AG04449 (cell line): Measurements from ENCODE around the gene MMP23B.
"Not testable (repeated sequence)": the region's sequence is repeated elsewhere in the genome, so short reads cannot be mapped to it uniquely, and the experiment has no call there.

Experiments
- CTCF ChIA-PET: fragments of 350-600 bp; formaldehyde crosslinking; extraction: SDS; loops from one replicate; lab custom pipeline; 2021; ENCODE audit warnings: antibody characterized with exemption; lab: Yijun Ruan, JAX
- POLR2A ChIA-PET: fragments of 400-600, 350-600 bp; formaldehyde crosslinking; extraction: SDS; loops from one replicate; lab custom pipeline; 2020; ENCODE audit warnings: antibody characterized with exemption, inconsistent platforms; lab: Yijun Ruan, JAX
- DNase-seq: peaks from one replicate; pipeline ENCODE4 v3.0.0-alpha.2; 2010; ENCODE audit warnings: low read depth, low spot score
- H3K4me3 ChIP-seq: 2 replicates; pipeline ENCODE4 v1.5.1; 2011; ENCODE audit warnings: low read depth, mild to moderate bottlenecking, control low read depth, low read length
- CTCF ChIP-seq: IDR thresholded peaks from one replicate; pipeline ENCODE4 v1.5.1; 2011; ENCODE audit warnings: mild to moderate bottlenecking, moderate library complexity, low read length, control low read depth, inconsistent platforms; ENCODE audit not compliant: insufficient read depth; ENCODE audit errors: missing control alignments

The MMP23B gene

DNA sequence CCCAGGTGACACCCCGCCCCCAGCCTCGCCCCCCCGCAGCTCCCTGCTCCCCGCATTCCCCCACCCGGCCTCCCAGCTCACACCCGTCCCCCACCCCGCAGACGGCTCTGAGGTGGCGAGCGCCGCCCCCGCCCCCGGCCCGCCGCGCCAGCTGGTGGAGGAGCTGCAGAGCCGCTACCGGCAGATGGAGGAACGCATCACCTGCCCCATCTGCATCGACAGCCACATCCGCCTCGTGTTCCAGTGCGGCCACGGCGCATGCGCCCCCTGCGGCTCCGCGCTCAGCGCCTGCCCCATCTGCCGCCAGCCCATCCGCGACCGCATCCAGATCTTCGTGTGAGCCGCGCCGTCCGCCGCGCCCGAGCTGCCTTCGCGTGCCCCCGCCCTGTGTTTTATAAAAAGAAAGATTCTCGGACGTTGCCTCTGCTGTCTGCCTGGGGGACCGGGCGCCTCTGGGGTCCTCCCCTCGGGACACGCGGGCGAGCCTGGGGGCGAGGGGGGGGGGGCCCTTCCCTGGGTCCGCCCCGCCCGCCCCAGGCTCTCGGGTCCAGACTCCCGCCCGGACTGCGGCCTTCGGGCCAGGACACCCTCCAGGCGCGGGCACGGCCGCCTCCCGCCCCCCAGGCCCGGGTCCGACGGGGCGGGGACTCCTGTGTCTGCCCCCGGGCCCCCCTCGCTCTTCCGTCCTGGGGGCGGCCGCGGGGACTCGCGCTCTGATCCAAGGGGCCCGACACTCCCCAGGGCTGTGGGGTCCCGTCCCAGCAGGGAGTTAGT is 1.6 kb upstream of the MMP23B start:
- ChIA-PET POLR2A (interaction anchor here (1.2 kb wide), 1 partner anchor 15 kb away, joined by 3 read pairs; the partner anchor contains the start of gene MIB2), CTCF (no interaction called here)
- TF ChIP-seq CTCF: no peak
- no peak overlapping the region for H3K4me3 ChIP-seq
- no peak for DNase-seq

GRCh38 chr1:1630965-1631781 is 800 bp upstream of the MMP23B start:
- DNase-seq: no peak

DNA sequence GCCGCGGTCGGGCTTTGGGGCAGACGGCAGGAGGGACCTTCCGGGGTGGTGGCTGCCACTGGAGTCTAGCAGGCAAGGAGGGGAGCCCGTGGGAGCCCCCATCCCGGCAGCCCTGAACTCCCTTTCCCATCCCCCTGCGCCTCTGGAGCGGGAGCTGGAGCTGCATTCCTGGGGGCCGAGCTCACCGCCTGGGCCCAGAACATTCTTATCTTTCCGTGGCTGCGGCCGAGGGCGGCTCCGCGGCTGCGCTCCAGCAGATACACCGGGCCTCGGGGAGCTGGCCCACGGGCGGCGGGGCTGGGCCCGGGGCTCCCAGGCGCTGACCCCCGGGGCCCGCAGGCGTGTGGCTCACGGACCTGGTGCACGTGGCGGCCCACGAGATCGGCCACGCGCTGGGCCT is 1.4 kb downstream of the MMP23B start:
- POLR2A ChIA-PET, DNase-seq, H3K4me3 ChIP-seq, CTCF ChIA-PET: not testable (repeated sequence)

More at GRCh38 chr1:1630965-1631781, 800 bp upstream of the MMP23B start:
- ChIA-PET POLR2A (interaction anchor here (1.2 kb wide), 1 partner anchor 15 kb away, joined by 3 read pairs; the partner anchor contains the start of gene MIB2), CTCF (no interaction called here)
- no peak for TF ChIP-seq CTCF
- H3K4me3 ChIP-seq: no peak overlapping the region

DNA sequence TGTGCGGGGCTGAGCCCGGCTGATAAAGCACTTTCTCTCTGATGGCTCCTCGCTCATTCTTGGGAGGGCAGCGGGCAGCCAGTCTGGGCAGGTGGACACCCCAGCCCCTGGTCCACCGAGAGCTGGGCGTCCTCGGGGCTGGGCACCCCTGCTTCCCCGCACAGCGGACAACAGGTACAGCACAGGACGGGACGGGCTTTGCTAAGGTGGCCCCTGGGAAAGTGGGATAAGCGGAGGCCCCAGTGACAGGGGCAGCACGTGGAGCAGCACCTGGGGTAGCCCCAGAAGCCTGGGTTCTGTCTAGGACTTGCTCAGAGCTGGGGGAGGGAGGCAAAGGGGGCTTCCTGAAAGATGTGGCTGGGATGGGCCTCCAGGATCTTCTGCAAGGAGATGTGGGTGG is 2.6 kb downstream of the MMP23B start:
- POLR2A ChIA-PET, DNase-seq, H3K4me3 ChIP-seq, CTCF ChIA-PET: not testable (repeated sequence)

DNA sequence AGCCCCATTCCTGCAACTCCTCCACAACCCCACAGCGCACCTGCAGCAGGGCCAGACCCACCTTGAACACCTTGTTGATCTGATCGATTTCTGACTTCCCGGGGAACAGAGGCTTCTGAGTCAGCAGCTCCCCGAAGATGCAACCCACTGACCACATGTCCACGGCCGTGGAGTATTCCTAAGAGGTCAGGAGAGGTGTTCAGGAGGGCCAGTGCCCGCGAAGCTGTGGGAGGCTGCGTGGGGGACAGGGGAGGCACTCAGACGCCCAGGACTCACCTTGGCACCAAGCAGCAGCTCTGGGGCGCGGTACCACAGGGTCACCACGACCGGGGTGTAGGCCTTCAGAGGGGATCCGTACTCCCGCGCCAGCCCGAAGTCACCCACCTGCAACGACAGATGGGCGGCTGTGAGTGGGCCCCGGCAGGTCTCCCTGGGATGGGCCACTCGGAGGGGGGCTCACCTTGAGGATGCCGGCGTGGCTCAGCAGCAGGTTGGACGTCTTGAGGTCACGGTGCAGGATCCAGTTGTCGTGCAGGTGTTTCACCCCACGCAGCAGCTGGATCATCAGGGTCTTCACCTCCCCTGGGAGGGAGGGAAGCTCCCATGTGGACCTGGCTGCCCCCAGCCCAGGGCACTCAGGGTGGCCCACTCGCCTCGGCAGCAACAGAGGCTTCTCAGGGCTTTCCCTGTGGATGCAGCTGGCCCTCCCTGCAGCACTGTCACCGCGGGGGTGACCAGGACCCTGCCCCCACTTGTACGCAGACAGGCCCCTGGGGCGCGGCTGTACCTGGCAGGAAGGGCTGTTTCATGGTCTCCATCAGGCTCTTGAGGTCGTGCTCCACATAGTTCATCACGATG is 4.9 kb downstream of the MMP23B start:
- CTCF ChIA-PET: not testable (repeated sequence)

DNA sequence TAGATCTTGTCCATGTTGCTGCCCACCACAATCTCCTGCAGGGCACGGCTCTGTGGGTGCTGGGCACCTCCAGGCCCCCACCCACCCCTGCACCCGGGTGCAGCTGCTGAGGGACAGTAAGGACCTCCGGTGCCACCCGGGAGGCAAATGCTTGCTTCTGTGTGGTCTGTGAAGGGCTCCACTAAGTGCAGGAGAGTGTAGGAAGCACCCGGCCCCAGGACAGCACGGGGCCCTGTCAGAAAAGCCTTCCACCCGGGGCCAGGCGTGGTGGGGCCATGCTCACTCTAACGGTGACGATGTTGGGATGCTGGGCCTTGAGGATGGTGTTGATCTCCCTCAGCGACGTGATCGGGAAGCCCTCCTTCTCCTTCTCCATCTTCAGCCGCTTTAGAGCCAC is 5.5 kb downstream of the MMP23B start:
- H3K4me3 ChIP-seq, DNase-seq, CTCF ChIA-PET, POLR2A ChIA-PET: not testable (repeated sequence)

More for the DNA sequence above, 4.9 kb downstream of the MMP23B start:
- DNase-seq, POLR2A ChIA-PET, H3K4me3 ChIP-seq: not testable (repeated sequence)

GRCh38 chr1:1638528-1638927 is 6.6 kb downstream of the MMP23B start:
- H3K4me3 ChIP-seq, CTCF ChIA-PET, POLR2A ChIA-PET, DNase-seq: not testable (repeated sequence)

GRCh38 chr1:1639368-1639767 is 7.4 kb downstream of the MMP23B start:
- POLR2A ChIA-PET, DNase-seq, CTCF ChIA-PET, H3K4me3 ChIP-seq: not testable (repeated sequence)

DNA sequence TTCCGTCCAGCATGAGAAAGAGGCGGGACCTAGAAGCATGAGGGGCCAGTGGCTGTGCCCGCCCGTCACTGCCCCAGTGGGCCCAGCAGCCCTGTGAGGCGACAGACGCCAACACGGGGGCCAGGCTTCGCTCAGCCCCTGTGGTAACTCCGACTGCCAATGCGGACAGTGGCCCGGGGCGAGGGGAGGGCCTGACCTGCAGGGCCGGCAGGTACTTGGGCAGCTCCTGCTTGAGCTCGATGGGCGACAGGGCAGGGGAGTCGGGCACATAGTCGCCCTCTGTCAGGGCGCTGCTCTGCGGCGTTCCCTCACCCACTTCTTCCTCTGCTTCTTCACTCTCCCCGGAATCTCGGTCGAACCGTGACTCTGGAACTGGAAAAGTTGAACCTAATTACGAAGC is 8.1 kb downstream of the MMP23B start:
- CTCF ChIA-PET: not testable (repeated sequence)

DNA sequence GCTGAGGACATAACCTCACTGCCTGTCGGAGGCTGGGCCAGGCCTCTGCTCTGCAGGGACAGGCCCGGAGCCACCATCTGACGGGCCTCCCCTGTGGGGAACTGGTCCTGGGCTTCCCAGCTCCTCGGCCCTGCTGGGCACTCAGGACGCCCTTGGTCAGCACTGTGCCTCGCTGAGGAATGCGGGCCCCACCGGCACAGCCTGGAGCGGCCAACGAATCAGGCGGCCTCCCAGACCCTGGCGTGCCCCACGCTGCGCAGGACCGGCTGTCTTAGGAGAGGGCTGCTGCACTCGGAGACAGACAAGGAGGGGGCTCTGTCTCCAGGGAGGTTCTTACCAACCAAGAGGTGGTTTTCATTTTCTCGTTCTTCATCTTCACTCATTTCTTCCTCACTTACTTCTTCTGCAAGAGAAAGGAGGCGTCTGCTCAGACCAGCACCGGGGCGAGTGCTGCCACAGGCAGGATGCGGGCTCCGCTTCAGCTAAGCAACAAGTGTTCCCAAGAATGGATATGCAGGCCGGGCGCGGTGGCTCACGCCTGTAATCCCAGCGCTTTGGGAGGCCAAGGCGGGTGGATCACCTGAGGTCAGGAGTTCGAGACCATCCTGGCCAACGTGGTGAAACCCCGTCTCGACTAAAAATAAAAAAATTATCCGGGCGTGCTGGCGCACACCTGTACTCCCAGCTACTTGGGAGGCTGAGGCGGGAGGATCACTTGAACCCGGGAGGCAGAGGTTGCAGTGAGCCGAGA is 8.9 kb downstream of the MMP23B start:
- H3K4me3 ChIP-seq, POLR2A ChIA-PET, CTCF ChIA-PET, DNase-seq: not testable (repeated sequence)

More for the DNA sequence above, 8.1 kb downstream of the MMP23B start:
- H3K4me3 ChIP-seq, POLR2A ChIA-PET, DNase-seq: not testable (repeated sequence)

- H3K4me3 ChIP-seq, DNase-seq, POLR2A ChIA-PET: not testable (repeated sequence)
- CTCF ChIA-PET: interaction anchor here (1.1 kb wide), 1 partner anchor 260 kb away, joined by 6 read pairs; no protein-coding TSS in a partner anchor
These were observed 14.4 kb downstream of the MMP23B start for GRCh38 chr1:1646326-1646725.

GRCh38 chr1:1647567-1648241 is 15.7 kb downstream of the MMP23B start:
- CTCF ChIA-PET, POLR2A ChIA-PET, DNase-seq, H3K4me3 ChIP-seq: not testable (repeated sequence)
